ENCODE results near the gene HIF3A.

The HIF3A gene

GRCh38 chr19:46350029-46350757 is 53.4 kb downstream of the HIF3A start:
- Histone ChIP-seq H3K4me3 (ENCODE audit: severe bottlenecking) (no peak overlapping the region), H3K4me1 (ENCODE audit: insufficient read depth, poor library complexity, severe bottlenecking) (peaks cover 31% of the 10 kb centered on the region), H3K27me3 (ENCODE audit: insufficient read depth, poor library complexity, severe bottlenecking) (no peaks in the 10 kb centered on the region), H3K9me3 (ENCODE audit: severe bottlenecking) (no peaks in the 10 kb centered on the region), H3K27ac (ENCODE audit: poor library complexity, severe bottlenecking) (peak overlapping the region; percentile 95), H3K36me3 (ENCODE audit: low read depth) (peaks cover 40% of the 10 kb centered on the region)
- no peak for TF ChIP-seq CTCF (IDR thresholded peaks at IDR 0.05; ENCODE audit: poor library complexity, severe bottlenecking)
- DNase-seq (ENCODE audit: low spot score) (no peak), ATAC-seq (ENCODE audit: low read depth) (peak; percentile 52)

GRCh38 chr19:46350758-46351159 is 53.9 kb downstream of the HIF3A start:
- H3K27me3 ChIP-seq (ENCODE audit: insufficient read depth, poor library complexity, severe bottlenecking), result no peaks in the 10 kb centered on the region
- H3K4me1 ChIP-seq (ENCODE audit: insufficient read depth, poor library complexity, severe bottlenecking), result peaks cover 31% of the 10 kb centered on the region
- no peak for TF ChIP-seq CTCF (IDR thresholded peaks at IDR 0.05; ENCODE audit: poor library complexity, severe bottlenecking)
- ATAC-seq (ENCODE audit: low read depth) (no peak; the same call in 2 of the 3 replicates), DNase-seq (ENCODE audit: low spot score) (no peak)
- peaks cover 45% of the 10 kb centered on the region for H3K36me3 ChIP-seq (ENCODE audit: low read depth)
- H3K27ac ChIP-seq (ENCODE audit: poor library complexity, severe bottlenecking), result peak overlapping the region; percentile 95
- H3K4me3 ChIP-seq (ENCODE audit: severe bottlenecking), result no peak overlapping the region
- H3K9me3 ChIP-seq (ENCODE audit: severe bottlenecking), result no peaks in the 10 kb centered on the region

GRCh38 chr19:46351241-46352041 is 54.6 kb downstream of the HIF3A start:
- no peak for TF ChIP-seq CTCF (IDR thresholded peaks at IDR 0.05; ENCODE audit: poor library complexity, severe bottlenecking)
- Histone ChIP-seq H3K36me3 (ENCODE audit: low read depth) (peaks cover 52% of the 10 kb centered on the region), H3K27ac (ENCODE audit: poor library complexity, severe bottlenecking) (peak overlapping the region; percentile 95), H3K9me3 (ENCODE audit: severe bottlenecking) (no peaks in the 10 kb centered on the region), H3K27me3 (ENCODE audit: insufficient read depth, poor library complexity, severe bottlenecking) (no peaks in the 10 kb centered on the region), H3K4me3 (ENCODE audit: severe bottlenecking) (no peak overlapping the region), H3K4me1 (ENCODE audit: insufficient read depth, poor library complexity, severe bottlenecking) (peaks cover 31% of the 10 kb centered on the region)
- peak; percentile 85 for DNase-seq (ENCODE audit: low spot score)
- peak; percentile 51 for ATAC-seq (ENCODE audit: low read depth)

GRCh38 chr19:46353730-46354528 is 57.1 kb downstream of the HIF3A start:
- no peaks in the 10 kb centered on the region for H3K27me3 ChIP-seq (ENCODE audit: insufficient read depth, poor library complexity, severe bottlenecking)
- H3K4me1 ChIP-seq (ENCODE audit: insufficient read depth, poor library complexity, severe bottlenecking), result peaks cover 24% of the 10 kb centered on the region
- ATAC-seq (ENCODE audit: low read depth), result no peak
- no peak for DNase-seq (ENCODE audit: low spot score)
- H3K4me3 ChIP-seq (ENCODE audit: severe bottlenecking), result no peak overlapping the region
- peaks cover 70% of the 10 kb centered on the region for H3K36me3 ChIP-seq (ENCODE audit: low read depth)
- H3K27ac ChIP-seq (ENCODE audit: poor library complexity, severe bottlenecking), result no peak overlapping the region
- no peaks in the 10 kb centered on the region for H3K9me3 ChIP-seq (ENCODE audit: severe bottlenecking)
- no peak for TF ChIP-seq CTCF (IDR thresholded peaks at IDR 0.05; ENCODE audit: poor library complexity, severe bottlenecking)
